Ecto neural progenitor cell (in vitro differentiated cells): Measurements from ENCODE around the gene TMTC4.

Experiments
- DNase-seq: peaks from one replicate; pipeline ENCODE4 v3.0.0-alpha.2; 2018; ENCODE audit warnings: low spot score

Gene TMTC4

GRCh38 chr13:100666124-100666523, 8.5 kb downstream of the TMTC4 start:
- DNase-seq = no peak

GRCh38 chr13:100665403-100665802, 9.2 kb downstream of the TMTC4 start:
- no peak for DNase-seq

GRCh38 chr13:100664171-100664900, 10.3 kb downstream of the TMTC4 start:
- no peak for DNase-seq

- no peak for DNase-seq
These were observed 12.0 kb downstream of the TMTC4 start for GRCh38 chr13:100662468-100663211.

- DNase-seq = no peak
These were observed 13.8 kb downstream of the TMTC4 start for GRCh38 chr13:100660761-100661160.

- no peak for DNase-seq
These were observed 15.0 kb downstream of the TMTC4 start for GRCh38 chr13:100659578-100659977.

- DNase-seq = no peak
These were observed 16.2 kb downstream of the TMTC4 start for GRCh38 chr13:100658363-100658762.

- no peak for DNase-seq
These were observed 16.7 kb downstream of the TMTC4 start for GRCh38 chr13:100657881-100658315.

- DNase-seq = no peak
These were observed 22.1 kb downstream of the TMTC4 start for GRCh38 chr13:100652510-100652909.

GRCh38 chr13:100650326-100650725, 24.3 kb downstream of the TMTC4 start:
- DNase-seq = no peak

- no peak for DNase-seq
These were observed 26.2 kb downstream of the TMTC4 start for GRCh38 chr13:100648354-100648753.

- DNase-seq = no peak
These were observed 27.7 kb downstream of the TMTC4 start for GRCh38 chr13:100646871-100647270.

GRCh38 chr13:100646030-100646673, 28.4 kb downstream of the TMTC4 start:
- no peak for DNase-seq

- DNase-seq = no peak
These were observed 29.2 kb downstream of the TMTC4 start for GRCh38 chr13:100645382-100645781.

- DNase-seq = no peak
These were observed 30.2 kb downstream of the TMTC4 start for GRCh38 chr13:100644371-100644770.

GRCh38 chr13:100637796-100638195, 36.8 kb downstream of the TMTC4 start:
- no peak for DNase-seq

GRCh38 chr13:100637380-100637779, 37.2 kb downstream of the TMTC4 start:
- no peak for DNase-seq

GRCh38 chr13:100636441-100636840, 38.2 kb downstream of the TMTC4 start:
- no peak for DNase-seq

- no peak for DNase-seq
These were observed 38.6 kb downstream of the TMTC4 start for GRCh38 chr13:100636004-100636403.

GRCh38 chr13:100634696-100635095, 39.9 kb downstream of the TMTC4 start:
- DNase-seq = no peak

GRCh38 chr13:100633461-100633860, 41.1 kb downstream of the TMTC4 start:
- DNase-seq = no peak

- DNase-seq = peak; percentile 53
These were observed 44.0 kb downstream of the TMTC4 start for GRCh38 chr13:100630555-100630954.

GRCh38 chr13:100627120-100627519, 47.5 kb downstream of the TMTC4 start:
- DNase-seq = no peak
